Kidney (tissue), 14 donors: ENCODE measurements around the gene PTPA. TPM values are rescaled to one million over a fixed set of nuclear protein-coding genes. Genes with fewer than 3 reads are reported as not detected.
"Not testable (repeated sequence)": the region's sequence is repeated elsewhere in the genome, so short reads cannot be mapped to it uniquely, and the experiment has no call there.

Experiments
- DNase-seq, 5 donors: peaks; one replicate each; pipeline ENCODE4 v3.0.0-alpha.2; 2013 to 2020
- FAIRE-seq: peaks from 2 replicates; lab custom pipeline; 2012; peaks lifted over from hg19 to GRCh38; lab: Jason Lieb, UNC
- H3K27ac ChIP-seq, 2 donors: one replicate each; pipeline ENCODE4 v1.7.0; 2013; ENCODE audit warnings: low read depth in 2 of 2, low read length in 2 of 2, inconsistent platforms in 1 of 2
- H3K27me3 ChIP-seq: one replicate; pipeline ENCODE4 v1.7.1; 2013; ENCODE audit warnings: low read length, inconsistent platforms; ENCODE audit not compliant: control insufficient read depth, insufficient read depth
- H3K36me3 ChIP-seq, 3 donors: one replicate each; pipeline versions ENCODE4 v1.7.0 to v1.7.1; 2013; ENCODE audit warnings: low read length in 3 of 3, control low read depth in 1 of 3, inconsistent platforms in 1 of 3; ENCODE audit not compliant: insufficient read depth in 3 of 3, control insufficient read depth in 2 of 3
- H3K4me1 ChIP-seq, 3 donors: one replicate each; pipeline versions ENCODE4 v1.7.0 to v1.7.1; 2013; ENCODE audit warnings: low read length in 3 of 3, inconsistent platforms in 1 of 3, low read depth in 1 of 3; ENCODE audit not compliant: control insufficient read depth in 2 of 3, insufficient read depth in 2 of 3
- H3K4me3 ChIP-seq, 3 donors: one replicate each; pipeline versions ENCODE4 v1.7.0 to v1.8.1; 2013; ENCODE audit warnings: low read length in 3 of 3, control low read depth in 1 of 3, inconsistent platforms in 1 of 3
- H3K9ac ChIP-seq, 3 donors: one replicate each; pipeline versions ENCODE4 v1.7.0 to v1.7.1; 2013; ENCODE audit warnings: low read length in 3 of 3, control low read depth in 1 of 3, inconsistent platforms in 1 of 3
- H3K9me3 ChIP-seq, 3 donors: one replicate each; pipeline versions ENCODE4 v1.7.0 to v1.7.1; 2013; ENCODE audit warnings: low read length in 3 of 3, control low read depth in 1 of 3, inconsistent platforms in 1 of 3; ENCODE audit not compliant: control insufficient read depth in 2 of 3, insufficient read depth in 1 of 3
- CTCF ChIP-seq: IDR thresholded peaks from 3 replicates; pipeline ENCODE4 v1.5.1; 2012; ENCODE audit warnings: mild to moderate bottlenecking, moderate library complexity, borderline replicate concordance; ENCODE audit not compliant: insufficient read depth; ENCODE audit errors: extremely low read depth
- intact Hi-C: fragments of 100-400 bp; cut with DNase I; formaldehyde crosslinking; loops from one replicate; pipeline ENCODE4 v1.11.1; 2022
- polyA plus RNA-seq: library from polyadenylated mRNA; stranded (reverse); fragments of 350-450 nt; fragmentation: Illumina TruSeq; extraction: RNeasy Lipid Tissue Mini Kit (QIAGEN cat#74804); gene quantifications from one replicate; pipeline ENCODE4 v1.2.3, GENCODE V29; 2014; ENCODE audit warnings: low read depth, low replicate concordance; ENCODE audit not compliant: insufficient read depth
- total RNA-seq: library from RNA; stranded (reverse); fragmentation: NEBNext Ultra II Directional; extraction: Animal tissue kit (Norgen Biotek cat#: 25700); gene quantifications from one replicate; pipeline ENCODE4 v1.2.1, GENCODE V29; 2021
- donor health status: control.
- donor health status: control.
- donor health status: control.
- donor health status: control.
- donor health status: control.
- donor health status: DM: yes; HTN: yes; CAD: no.
- donor health status: Normal renal cell carcinoma (clear cell type).

PTPA gene
- total and polyA plus RNA-seq, 2 donors from 2014 or later: 161 to 164 TPM

- no peaks in the 10 kb centered on the region for H3K9me3 ChIP-seq
- intact Hi-C loops: loop anchor here (10.0 kb wide), 1 partner anchor 663 kb away; no protein-coding TSS in a partner anchor
- no peaks in the 10 kb centered on the region for H3K27me3 ChIP-seq
- H3K9ac ChIP-seq: no peak overlapping the region
- no peak for TF ChIP-seq CTCF
- no peak overlapping the region for H3K27ac ChIP-seq
- H3K4me3 ChIP-seq: no peak overlapping the region
- DNase-seq: peak in 1 of 5 donors; percentile 27
- H3K4me1 ChIP-seq: peaks cover 0 to 3% (median 0%) of the 10 kb centered on the region in 3 donors
- H3K36me3 ChIP-seq: peaks cover 0 to 29% (median 15%) of the 10 kb centered on the region in 3 donors
- no peak for FAIRE-seq
These were observed 10.9 kb downstream of the PTPA start for GRCh38 chr9:129122133-129122532.

- H3K4me3 ChIP-seq, H3K9me3 ChIP-seq, H3K27me3 ChIP-seq, H3K9ac ChIP-seq, H3K4me1 ChIP-seq, FAIRE-seq, H3K27ac ChIP-seq: not testable (repeated sequence)
- H3K36me3 ChIP-seq: peaks cover 0 to 29% (median 21%) of the 10 kb centered on the region in 3 donors
- DNase-seq: peak in 1 of 5 donors; percentile 40
- intact Hi-C loops: loop anchor here (10.0 kb wide), 1 partner anchor 662 kb away; no protein-coding TSS in a partner anchor
These were observed 11.8 kb downstream of the PTPA start for GRCh38 chr9:129122976-129123375.

- peaks cover 0 to 4% (median 0%) of the 10 kb centered on the region in 3 donors for H3K4me1 ChIP-seq
- intact Hi-C loops: loop anchor here (10.0 kb wide), 1 partner anchor 660 kb away; no protein-coding TSS in a partner anchor
- peaks cover 0 to 29% (median 22%) of the 10 kb centered on the region in 3 donors for H3K36me3 ChIP-seq
- H3K9ac ChIP-seq: no peak overlapping the region
- DNase-seq (peak in 1 of 5 donors; percentile 62), FAIRE-seq (no peak)
- no peak overlapping the region for H3K4me3 ChIP-seq
- no peaks in the 10 kb centered on the region for H3K9me3 ChIP-seq
- TF ChIP-seq CTCF: no peak
- no peak overlapping the region for H3K27ac ChIP-seq
- no peaks in the 10 kb centered on the region for H3K27me3 ChIP-seq
These were observed 13.4 kb downstream of the PTPA start for GRCh38 chr9:129124506-129125069.

GRCh38 chr9:129125478-129125877, 14.3 kb downstream of the PTPA start:
- Histone ChIP-seq H3K9me3 (no peaks in the 10 kb centered on the region), H3K9ac (no peak overlapping the region), H3K36me3 (peaks cover 0 to 33% (median 22%) of the 10 kb centered on the region in 3 donors), H3K4me1 (peaks cover 0 to 4% (median 0%) of the 10 kb centered on the region in 3 donors), H3K27ac (no peak overlapping the region), H3K27me3 (no peaks in the 10 kb centered on the region), H3K4me3 (no peak overlapping the region)
- TF ChIP-seq CTCF: no peak
- intact Hi-C loops: loop anchor here (10.0 kb wide), 1 partner anchor 659 kb away; no protein-coding TSS in a partner anchor
- DNase-seq: no peak
- FAIRE-seq: no peak
